Lower leg skin (tissue), 3 donors: ENCODE measurements around the gene SRRM5.

Source experiments
- CTCF ChIP-seq, 3 donors: fragments of 450-650 bp; IDR thresholded peaks; one replicate each; pipeline ENCODE4 v1.5.1; 2016; ENCODE audit warnings: antibody characterized with exemption in 3 of 3, mild to moderate bottlenecking in 3 of 3, moderate library complexity in 2 of 3
- POLR2A ChIP-seq, 2 donors: fragments of 450-650 bp; IDR thresholded peaks; one replicate each; pipeline ENCODE4 v1.6.1; 2016 to 2017; ENCODE audit warnings: antibody characterized with exemption in 2 of 2, mild to moderate bottlenecking in 1 of 2, moderate library complexity in 1 of 2

- TF ChIP-seq CTCF (IDR thresholded peaks at IDR 0.05) (no peak), POLR2A (IDR thresholded peaks at IDR 0.05) (no peak)
Observed at GRCh38 chr19:43634068-43634467, 22.2 kb downstream of the SRRM5 start.
